ENCODE results near the gene EFTUD2.

The EFTUD2 gene

GRCh38 chr17:44887016-44887415 is 12.2 kb downstream of the EFTUD2 start:
- no peak for DNase-seq

- DNase-seq: no peak
Observed at GRCh38 chr17:44884941-44885340, 14.3 kb downstream of the EFTUD2 start.

GRCh38 chr17:44881145-44881544 is 18.1 kb downstream of the EFTUD2 start:
- no peak for DNase-seq

GRCh38 chr17:44880062-44880461 is 19.2 kb downstream of the EFTUD2 start:
- DNase-seq: no peak

- no peak for DNase-seq
Observed at GRCh38 chr17:44879376-44879775, 19.9 kb downstream of the EFTUD2 start.

- peak; percentile 36 for DNase-seq
Observed at GRCh38 chr17:44878627-44879221, 20.5 kb downstream of the EFTUD2 start.

GRCh38 chr17:44877121-44877520 is 22.1 kb downstream of the EFTUD2 start:
- DNase-seq: no peak

GRCh38 chr17:44875761-44876160 is 23.5 kb downstream of the EFTUD2 start:
- DNase-seq: no peak

GRCh38 chr17:44872131-44872768 is 27.0 kb downstream of the EFTUD2 start:
- no peak for DNase-seq

GRCh38 chr17:44871556-44871955 is 27.7 kb downstream of the EFTUD2 start:
- no peak for DNase-seq

- DNase-seq: no peak
Observed at GRCh38 chr17:44867841-44868240, 31.4 kb downstream of the EFTUD2 start.

- DNase-seq: no peak
Observed at GRCh38 chr17:44865931-44866330, 33.3 kb downstream of the EFTUD2 start.

- peak; percentile 81 for DNase-seq
Observed at GRCh38 chr17:44865231-44865660, 34.0 kb downstream of the EFTUD2 start.

GRCh38 chr17:44864831-44865230 is 34.4 kb downstream of the EFTUD2 start:
- DNase-seq: no peak

- no peak for DNase-seq
Observed at GRCh38 chr17:44863061-44863918, 36.0 kb downstream of the EFTUD2 start.

- no peak for DNase-seq
Observed at GRCh38 chr17:44862278-44862914, 36.8 kb downstream of the EFTUD2 start.

- no peak for DNase-seq
Observed at GRCh38 chr17:44859701-44860100, 39.5 kb downstream of the EFTUD2 start.

GRCh38 chr17:44854192-44854591 is 45.1 kb downstream of the EFTUD2 start:
- DNase-seq: no peak

- DNase-seq: no peak
Observed at GRCh38 chr17:44850612-44851011, 48.6 kb downstream of the EFTUD2 start.

GRCh38 chr17:44850025-44850424 is 49.2 kb downstream of the EFTUD2 start:
- DNase-seq: no peak

GRCh38 chr17:44848961-44849489 is 50.2 kb downstream of the EFTUD2 start:
- no peak for DNase-seq

- DNase-seq: no peak
Observed at GRCh38 chr17:44848257-44848795, 50.9 kb downstream of the EFTUD2 start.

- DNase-seq: no peak
Observed at GRCh38 chr17:44847586-44847985, 51.7 kb downstream of the EFTUD2 start, which contains the start of gene HIGD1B. Gene HIGD1B (plus strand): TSS chr17:44847883. CDS start chr17:44848153, 270 bp downstream.
